GM21825 (cell line): ENCODE results near the gene LCE1F.

ENCODE experiments used
- ATAC-seq: cut with Tn5 transposase; IDR thresholded peaks from one replicate; pipeline ENCODE4 v1.9.1; 2021; ENCODE audit warnings: mild to moderate bottlenecking, moderate library complexity; ENCODE audit not compliant: unreplicated experiment

The LCE1F gene, protein sequence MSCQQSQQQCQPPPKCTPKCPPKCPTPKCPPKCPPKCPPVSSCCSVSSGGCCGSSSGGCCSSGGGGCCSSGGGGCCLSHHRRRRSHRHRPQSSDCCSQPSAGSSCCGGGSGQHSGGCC

GRCh38 chr1:152774875-152775274 is at the start of gene LCE1F:
TSS of gene LCE1F (plus strand) at chr1:152775140. CDS start at chr1:152776372, 1,232 bp downstream.
- ATAC-seq: no peak

GRCh38 chr1:152725261-152725660 is 49.7 kb upstream of the LCE1F start:
- no peak for ATAC-seq

DNA sequence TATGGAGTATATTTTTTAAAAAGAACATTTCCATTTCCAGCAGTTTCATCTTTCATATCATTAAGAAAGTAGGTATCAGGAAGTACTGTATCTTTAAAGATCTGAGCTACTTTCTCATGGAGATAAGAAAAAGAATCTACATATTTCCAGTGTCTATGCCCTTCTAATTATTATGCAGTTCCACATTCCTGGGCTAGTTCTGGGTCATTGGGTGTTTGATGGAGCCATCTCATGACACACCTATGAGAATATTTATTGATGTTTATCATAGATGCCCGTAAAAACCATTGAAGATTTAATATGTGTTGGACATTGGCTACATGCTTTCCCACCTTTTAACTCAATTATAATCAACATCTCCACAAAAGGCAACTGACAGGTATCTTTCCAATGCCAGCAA is 46.0 kb upstream of the LCE1F start:
- no peak for ATAC-seq

DNA sequence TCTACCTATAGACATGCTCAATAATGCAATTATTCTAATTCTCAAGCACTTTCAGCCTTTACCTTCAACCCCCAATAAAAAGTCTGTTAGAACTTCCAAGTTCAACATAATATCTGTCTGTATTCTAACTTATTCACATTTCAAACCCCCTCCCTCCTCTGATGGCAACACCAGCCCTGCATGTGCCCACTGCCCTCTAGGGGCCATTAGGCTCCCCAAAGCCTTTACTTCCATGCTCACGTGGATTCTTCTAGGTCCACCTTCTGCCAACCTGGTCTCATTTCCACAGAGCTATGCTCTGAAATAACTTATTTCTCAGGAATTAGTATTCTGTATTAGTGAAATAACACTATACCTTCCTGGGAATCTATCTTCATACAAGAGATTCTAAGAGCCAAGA is 39.3 kb upstream of the LCE1F start:
- ATAC-seq: no peak

GRCh38 chr1:152737997-152738396 is 36.9 kb upstream of the LCE1F start:
- no peak for ATAC-seq

DNA sequence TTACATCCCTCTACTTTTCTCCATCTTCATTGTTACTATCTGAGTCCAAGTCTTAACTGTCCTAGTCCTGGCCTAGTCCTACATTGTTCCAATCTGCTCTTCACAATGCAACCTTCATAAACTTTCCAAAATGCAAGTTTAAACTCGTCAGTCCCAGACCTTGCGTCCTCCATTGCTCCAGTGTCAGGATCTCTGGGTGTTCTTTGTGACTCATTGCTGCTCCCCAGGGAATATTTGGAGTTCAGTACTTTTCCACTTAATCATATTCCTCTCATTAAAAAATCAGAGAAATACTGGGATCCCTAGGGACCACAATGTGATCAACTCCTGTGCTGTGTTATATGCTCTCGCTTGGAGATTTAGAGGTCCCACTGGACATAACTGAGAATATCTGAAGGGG is 35.1 kb upstream of the LCE1F start:
- ATAC-seq: no peak

DNA sequence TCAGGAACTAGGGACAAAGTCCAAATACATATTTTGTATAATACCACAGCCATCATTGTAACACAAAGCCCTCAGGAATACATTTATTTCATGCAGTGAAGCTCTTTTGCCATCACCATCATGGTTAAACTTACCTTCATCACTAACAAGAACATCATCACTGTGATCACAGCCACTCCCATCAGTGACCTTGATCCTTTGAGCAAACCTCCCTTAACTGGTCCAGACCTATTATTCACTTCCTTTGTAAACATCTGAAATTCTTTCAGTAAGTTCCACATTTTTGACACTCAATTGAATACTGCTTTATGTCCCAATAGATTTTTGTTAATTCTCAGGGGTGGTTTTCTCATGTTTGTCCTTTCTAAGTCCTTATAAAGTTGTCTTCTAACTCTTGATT is 33.3 kb upstream of the LCE1F start:
- ATAC-seq: no peak

- no peak for ATAC-seq
Measured at GRCh38 chr1:152743371-152744145, 31.4 kb upstream of the LCE1F start.

DNA sequence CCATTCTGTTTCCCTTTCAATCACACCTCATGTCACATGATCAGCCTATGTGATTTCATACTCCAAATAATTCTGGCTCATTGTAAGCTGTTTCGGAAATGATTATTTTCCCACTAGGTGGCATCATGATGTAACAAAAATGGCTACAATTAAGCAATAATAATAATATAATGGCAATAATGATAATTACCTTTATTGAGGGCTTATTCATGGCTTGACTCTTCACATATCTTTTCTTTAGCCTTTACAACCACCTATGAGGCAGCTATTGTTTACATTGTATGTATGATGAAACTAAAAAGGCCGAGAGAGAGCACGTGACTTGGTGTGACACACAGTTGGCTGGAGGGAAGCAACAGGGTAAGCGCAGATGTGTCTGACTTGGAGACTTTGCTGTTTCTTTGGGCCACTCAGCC is 29.6 kb upstream of the LCE1F start:
- ATAC-seq: no peak

DNA sequence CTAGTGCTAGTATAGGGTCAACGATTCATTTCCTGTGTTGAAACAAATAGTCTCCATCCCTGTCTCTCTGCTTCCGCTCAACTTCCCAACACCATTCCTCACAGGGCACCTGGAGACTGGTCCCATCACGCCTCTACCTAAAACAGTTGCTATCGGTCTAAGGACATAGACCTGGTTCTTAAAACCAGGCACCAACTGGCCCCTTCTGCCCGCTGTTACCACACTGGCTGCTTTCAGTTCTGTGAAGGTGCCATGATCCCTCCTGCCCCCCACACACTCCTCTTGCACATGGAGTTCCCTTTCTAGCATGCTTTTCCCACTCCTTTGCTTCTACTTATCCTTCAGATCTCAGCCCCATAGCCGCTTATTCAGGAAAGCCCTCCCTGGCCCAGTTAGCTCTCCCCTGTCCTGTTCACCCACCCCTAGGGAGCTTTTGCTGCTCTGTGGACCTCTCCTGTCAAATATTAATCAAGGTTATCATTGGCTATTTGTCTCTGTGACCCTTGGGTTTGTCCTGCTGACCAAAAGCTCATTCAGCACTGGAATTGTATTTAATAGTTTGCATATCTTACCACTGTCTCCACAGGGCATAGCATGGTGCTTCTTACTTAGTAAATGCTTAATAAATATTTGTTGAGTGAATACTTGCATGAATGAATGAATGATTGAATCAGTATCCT is 29.0 kb upstream of the LCE1F start:
- no peak for ATAC-seq

DNA sequence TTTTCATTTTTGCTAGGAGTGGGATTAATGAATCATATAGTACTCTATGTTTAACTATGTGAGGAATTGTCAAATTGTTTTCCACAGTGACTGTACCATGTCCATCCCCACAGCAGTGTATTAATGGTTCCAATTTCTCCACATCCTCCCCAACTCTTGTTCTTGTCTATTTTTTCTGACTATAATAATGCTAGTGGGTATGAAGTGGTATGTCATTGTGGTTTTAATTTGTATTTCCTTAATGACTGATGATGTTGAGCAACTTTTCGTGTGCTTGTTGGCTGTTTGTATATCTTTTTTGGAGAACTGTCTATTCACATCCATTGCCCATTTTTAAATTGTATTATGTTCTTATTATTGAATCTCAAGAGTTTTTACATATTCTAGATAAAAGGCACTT is 27.1 kb upstream of the LCE1F start:
- no peak for ATAC-seq

DNA sequence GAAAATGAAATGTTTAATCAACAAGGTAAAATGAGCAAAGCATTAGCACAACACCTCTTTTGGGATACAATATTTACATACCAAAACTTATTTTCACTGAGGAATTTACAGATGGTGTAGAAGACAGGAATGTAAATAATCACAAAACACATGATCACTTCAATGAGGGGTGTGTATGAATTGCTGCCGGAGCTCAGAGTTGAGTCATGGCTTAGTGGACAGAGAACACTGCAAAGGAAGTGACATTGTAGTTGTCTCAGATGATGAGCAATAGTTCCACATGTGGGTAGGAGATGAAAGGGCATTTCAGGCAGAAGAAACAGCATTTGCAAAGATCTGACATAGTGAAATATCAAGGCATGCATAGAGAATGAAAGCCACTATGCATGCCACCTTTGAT is 22.7 kb upstream of the LCE1F start:
- ATAC-seq: no peak

- no peak for ATAC-seq
Measured at GRCh38 chr1:152753586-152753985, 21.4 kb upstream of the LCE1F start.

DNA sequence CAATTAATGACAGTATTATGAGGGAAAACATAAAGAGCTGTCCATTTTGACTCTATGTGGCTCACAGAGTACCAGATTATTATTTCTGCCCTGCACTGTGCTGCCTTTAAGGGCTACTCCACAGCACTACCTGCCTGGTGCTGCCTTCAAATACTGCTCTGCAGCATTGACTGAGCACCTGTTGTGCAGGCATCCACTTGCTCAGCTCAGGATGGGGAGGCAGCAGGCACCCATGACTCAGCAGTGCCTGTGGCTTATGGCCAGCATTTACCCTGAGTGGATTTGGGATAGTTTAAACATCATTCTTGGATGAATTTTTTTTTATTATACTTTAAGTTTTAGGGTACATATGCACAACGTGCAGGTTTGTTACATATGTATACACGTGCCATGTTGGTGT is 18.1 kb upstream of the LCE1F start:
- ATAC-seq: no peak

DNA sequence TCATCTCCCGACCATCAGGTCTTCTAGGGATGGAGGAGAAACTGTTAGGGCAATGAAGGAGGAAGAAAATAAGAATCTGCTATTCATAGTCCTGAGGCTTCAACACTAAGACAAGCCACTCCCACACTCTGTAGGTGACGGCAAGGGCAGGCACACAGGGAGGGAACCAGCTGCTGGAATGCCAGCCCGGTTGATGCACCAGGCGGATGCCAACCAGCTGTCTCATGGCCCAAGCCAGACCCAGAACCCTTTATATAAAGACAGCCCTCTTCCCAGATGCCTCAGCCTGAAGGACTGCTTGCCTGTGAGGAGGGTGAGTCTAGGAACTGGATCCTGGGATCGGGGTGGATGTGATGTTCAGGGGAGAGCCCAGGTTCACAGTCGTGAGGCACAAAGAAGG is 17.2 kb upstream of the LCE1F start, which contains the start of gene KPRP:
Gene KPRP, plus strand, starts transcription at position 279 of the 400 bp plus-strand sequence. CDS start 1,564 bp downstream, outside the sequence.
- ATAC-seq: no peak

- ATAC-seq: no peak
Measured at GRCh38 chr1:152758636-152759035, 16.3 kb upstream of the LCE1F start.

GRCh38 chr1:152759453-152760173 is 15.3 kb upstream of the LCE1F start:
- ATAC-seq: no peak

- ATAC-seq: no peak
Measured at GRCh38 chr1:152760551-152761190, 14.3 kb upstream of the LCE1F start.

- no peak for ATAC-seq
Measured at GRCh38 chr1:152761609-152762213, 13.2 kb upstream of the LCE1F start.

- ATAC-seq: no peak
Measured at GRCh38 chr1:152768847-152769533, 6.0 kb upstream of the LCE1F start.
